LNCAP (cell line): ENCODE measurements around the gene NFIB.

Source experiments
- CTCF ChIP-seq: fragments of 450-650 bp; IDR thresholded peaks from 2 replicates; pipeline ENCODE4 v1.5.1; 2017; ENCODE audit warnings: mild to moderate bottlenecking

Gene NFIB

GRCh38 chr9:14214065-14214684, 99.8 kb downstream of the NFIB start:
- no peak for TF ChIP-seq CTCF

GRCh38 chr9:14213504-14213903, 100.4 kb downstream of the NFIB start:
- no peak for TF ChIP-seq CTCF

- no peak for TF ChIP-seq CTCF
Observed at GRCh38 chr9:14212697-14213420, 101.1 kb downstream of the NFIB start.

GRCh38 chr9:14212077-14212476, 101.9 kb downstream of the NFIB start:
- TF ChIP-seq CTCF, result no peak

- no peak for TF ChIP-seq CTCF
Observed at GRCh38 chr9:14211564-14211963, 102.4 kb downstream of the NFIB start.

GRCh38 chr9:14210428-14210827, 103.5 kb downstream of the NFIB start:
- TF ChIP-seq CTCF, result no peak

GRCh38 chr9:14209399-14210345, 104.3 kb downstream of the NFIB start:
- no peak for TF ChIP-seq CTCF
